CD14-positive monocyte (primary cell): ENCODE data around the gene SPIRE1. TPM values are rescaled to one million over a fixed set of nuclear protein-coding genes. Genes with fewer than 3 reads are reported as not detected.

Experiments
- DNase-seq, 3 donors: peaks; one replicate each; pipeline ENCODE4 v3.0.0-alpha.2; 2011 to 2022
- H2AFZ ChIP-seq: 2 replicates; pipeline ENCODE4 v1.6.0; 2012; ENCODE audit warnings: mild to moderate bottlenecking, low read depth, low read length, inconsistent platforms; ENCODE audit not compliant: insufficient read depth, poor library complexity, severe bottlenecking
- H3K27ac ChIP-seq, 2 donors: 1 replicate in 1 of 2; 2 replicates in 1 of 2; pipeline ENCODE4 v1.5.1; 2012 to 2013; ENCODE audit warnings: low read length in 2 of 2, control low read depth in 1 of 2, inconsistent platforms in 1 of 2, low read depth in 1 of 2, mild to moderate bottlenecking in 1 of 2
- H3K27me3 ChIP-seq, 2 donors: one replicate each; pipeline versions ENCODE4 v1.6.0 to v1.6.1; 2011 to 2013; ENCODE audit warnings: low read length in 2 of 2; ENCODE audit not compliant: control insufficient read depth in 2 of 2, insufficient read depth in 2 of 2
- H3K36me3 ChIP-seq, 2 donors: replicated peaks in 1 of 2; 1 replicate in 1 of 2; 2 replicates in 1 of 2; pipeline versions ENCODE4 v1.5.1 to v1.6.1; 2012 to 2013; ENCODE audit warnings: low read length in 2 of 2, control low read depth in 1 of 2, inconsistent platforms in 1 of 2, mild to moderate bottlenecking in 1 of 2; ENCODE audit not compliant: insufficient read depth in 2 of 2, control insufficient read depth in 1 of 2
- H3K4me1 ChIP-seq, 2 donors: 1 replicate in 1 of 2; 2 replicates in 1 of 2; pipeline versions ENCODE4 v1.5.1 to v1.6.1; 2012 to 2013; ENCODE audit warnings: low read length in 2 of 2, control low read depth in 1 of 2, inconsistent platforms in 1 of 2, mild to moderate bottlenecking in 1 of 2, moderate library complexity in 1 of 2; ENCODE audit not compliant: insufficient read depth in 2 of 2, control insufficient read depth in 1 of 2
- H3K4me2 ChIP-seq: replicated peaks from 2 replicates; pipeline ENCODE3; 2012; ENCODE audit warnings: low read length, moderate library complexity, mild to moderate bottlenecking; ENCODE audit not compliant: poor library complexity, severe bottlenecking; ENCODE audit errors: extremely low read depth
- H3K4me3 ChIP-seq, 3 experiments: fragments of 200-600 bp in 1 of 3; sonication (generic) in 1 of 3; replicated peaks in 1 of 3; 1 replicate in 2 of 3; 2 replicates in 1 of 3; pipeline ENCODE4 v1.5.1; 2011 to 2013; ENCODE audit warnings: low read length in 3 of 3, mild to moderate bottlenecking in 3 of 3, control low read depth in 2 of 3, low read depth in 2 of 3, inconsistent platforms in 1 of 3, moderate library complexity in 1 of 3
- H3K79me2 ChIP-seq: 2 replicates; pipeline ENCODE4 v1.6.0; 2012; ENCODE audit warnings: mild to moderate bottlenecking, control low read depth, inconsistent platforms, low read length, moderate library complexity; ENCODE audit not compliant: insufficient read depth
- H3K9ac ChIP-seq: 2 replicates; pipeline ENCODE4 v1.6.0; 2017; ENCODE audit warnings: low read length, mild to moderate bottlenecking; ENCODE audit not compliant: insufficient read depth, poor library complexity, severe bottlenecking
- H3K9me3 ChIP-seq, 2 donors: replicated peaks in 1 of 2; 1 replicate in 1 of 2; 2 replicates in 1 of 2; pipeline versions ENCODE4 v1.5.1 to v1.6.1; 2012 to 2013; ENCODE audit warnings: low read length in 2 of 2, control low read depth in 1 of 2; ENCODE audit not compliant: control insufficient read depth in 1 of 2, insufficient read depth in 1 of 2
- H4K20me1 ChIP-seq: 2 replicates; pipeline ENCODE4 v1.6.0; 2012; ENCODE audit warnings: mild to moderate bottlenecking, low read length, control low read depth, moderate library complexity; ENCODE audit not compliant: insufficient read depth
- H3K27ac Mint-ChIP-seq, 7 donors: one replicate each; pipeline ENCODE4 v1.8.0; 2020; ENCODE audit warnings: mild to moderate bottlenecking in 7 of 7, mixed read lengths in 7 of 7, moderate library complexity in 6 of 7, inconsistent platforms in 2 of 7
- H3K27me3 Mint-ChIP-seq, 3 donors: one replicate each; pipeline ENCODE4 v1.8.0; 2021 to 2022; ENCODE audit warnings: low read depth in 3 of 3, mild to moderate bottlenecking in 3 of 3, mixed read lengths in 3 of 3, moderate library complexity in 3 of 3, inconsistent platforms in 1 of 3
- H3K36me3 Mint-ChIP-seq, 2 donors: one replicate each; pipeline ENCODE4 v1.8.0; 2020; ENCODE audit warnings: mixed read lengths in 2 of 2, inconsistent platforms in 1 of 2, mild to moderate bottlenecking in 1 of 2
- H3K4me1 Mint-ChIP-seq: one replicate; pipeline ENCODE4 v1.8.0; 2020; ENCODE audit warnings: mild to moderate bottlenecking, mixed read lengths
- H3K4me3 Mint-ChIP-seq, 2 donors: one replicate each; pipeline ENCODE4 v1.8.0; 2020; ENCODE audit warnings: mild to moderate bottlenecking in 2 of 2, mixed read lengths in 2 of 2, moderate library complexity in 1 of 2
- H3K9me3 Mint-ChIP-seq, 7 donors: one replicate each; pipeline ENCODE4 v1.8.0; 2020 to 2022; ENCODE audit warnings: mixed read lengths in 7 of 7, mild to moderate bottlenecking in 6 of 7, moderate library complexity in 6 of 7, inconsistent platforms in 2 of 7
- CTCF ChIP-seq: fragments of 200-600 bp; IDR thresholded peaks from one replicate; pipeline ENCODE4 v1.8.0; 2022; ENCODE audit warnings: antibody characterized with exemption, mild to moderate bottlenecking
- WGBS: methylation state at CpG from one replicate; pipeline ENCODE4 v1.1.5; 2013; ENCODE audit warnings: missing lambda C conversion rate; ENCODE audit not compliant: insufficient coverage; 5-methylcytosine and 5-hydroxymethylcytosine counted together
- intact Hi-C, 2 donors: fragments of 100-400 bp; cut with micrococcal nuclease; formaldehyde crosslinking; loops; one replicate each; pipeline versions ENCODE4 v1.15.0 to v1.15.1; 2023
- polyA plus RNA-seq, 3 donors: library from polyadenylated mRNA; depleted of rRNA in 1 of 3; unstranded in 2 of 3; stranded (reverse) in 1 of 3; fragments of 300-500 nt in 2 of 3; fragments of >200 nt in 1 of 3; fragmentation: Illumina TruSeq in 2 of 3; gene quantifications; 1 replicate in 2 of 3; 2 replicates in 1 of 3; pipeline ENCODE4 v1.2.3, GENCODE V29; 2012 to 2021

Gene SPIRE1
- polyA plus RNA-seq, 3 donors: 1.7 to 1.9 (median 1.8) TPM

GRCh38 chr18:12559319-12559718 is 98.6 kb downstream of the SPIRE1 start:
- Histone ChIP-seq H2AFZ (no peak overlapping the region), H3K36me3 (no peaks in the 10 kb centered on the region), H3K79me2 (no peaks in the 10 kb centered on the region), H3K27me3 (no peaks in the 10 kb centered on the region), H3K9ac (no peak overlapping the region), H3K9me3 (peaks cover 21 to 38% of the 10 kb centered on the region in 2 donors), H3K4me3 (no peak overlapping the region), H4K20me1 (no peaks in the 10 kb centered on the region), H3K27ac (no peak overlapping the region), H3K4me2 (no peak overlapping the region), H3K4me1 (no peaks in the 10 kb centered on the region)
- intact Hi-C loops: no loop called here
- TF ChIP-seq CTCF: no peak
- H3K4me3 Mint-ChIP-seq: no peak overlapping the region
- DNase-seq: no peak
- H3K27me3 Mint-ChIP-seq: peaks cover 0 to 1% (median 0%) of the 10 kb centered on the region in 3 donors
- peaks cover 25 to 54% (median 39%) of the 10 kb centered on the region in 7 donors for H3K9me3 Mint-ChIP-seq
- 94% methylated on average over 23 of the region's 24 CpGs for WGBS
- no peaks in the 10 kb centered on the region for H3K36me3 Mint-ChIP-seq
- H3K27ac Mint-ChIP-seq: no peak overlapping the region
- H3K4me1 Mint-ChIP-seq: peaks cover 6% of the 10 kb centered on the region

GRCh38 chr18:12556946-12557806 is 100.7 kb downstream of the SPIRE1 start:
- Histone ChIP-seq H3K27ac (no peak overlapping the region), H3K27me3 (no peaks in the 10 kb centered on the region), H3K4me2 (no peak overlapping the region), H2AFZ (no peak overlapping the region), H3K9ac (no peak overlapping the region), H3K36me3 (no peaks in the 10 kb centered on the region), H3K4me3 (no peak overlapping the region), H4K20me1 (no peaks in the 10 kb centered on the region), H3K4me1 (no peaks in the 10 kb centered on the region), H3K79me2 (no peaks in the 10 kb centered on the region), H3K9me3 (peaks cover 37 to 56% of the 10 kb centered on the region in 2 donors)
- TF ChIP-seq CTCF: no peak
- H3K27ac Mint-ChIP-seq: no peak overlapping the region
- no peaks in the 10 kb centered on the region for H3K27me3 Mint-ChIP-seq
- H3K4me1 Mint-ChIP-seq: peaks cover 6% of the 10 kb centered on the region
- intact Hi-C loops: no loop called here
- peaks cover 42 to 67% (median 52%) of the 10 kb centered on the region in 7 donors for H3K9me3 Mint-ChIP-seq
- WGBS: 99% methylated on average over 16 of the region's 30 CpGs
- H3K36me3 Mint-ChIP-seq: no peaks in the 10 kb centered on the region
- no peak for DNase-seq
- no peak overlapping the region for H3K4me3 Mint-ChIP-seq
